NB4 (cell line): ENCODE data around the gene NDUFS6.

Experiments
- CTCF ChIP-seq: IDR thresholded peaks from one replicate; pipeline ENCODE4 v1.5.1; 2012; ENCODE audit warnings: low read depth, low read length
- MAX ChIP-seq: IDR thresholded peaks from 2 replicates; pipeline ENCODE4 v1.6.1; 2011; ENCODE audit warnings: low read depth, low read length
- MYC ChIP-seq: IDR thresholded peaks from 2 replicates; pipeline ENCODE4 v1.6.1; 2011; ENCODE audit warnings: low read depth, low read length
- POLR2A ChIP-seq: IDR thresholded peaks from 2 replicates; pipeline ENCODE4 v1.6.1; 2011; ENCODE audit warnings: mild to moderate bottlenecking; ENCODE audit not compliant: insufficient read length; ENCODE audit errors: extremely low read depth

GRCh38 chr5:1776831-1777230 is 24.4 kb upstream of the NDUFS6 start:
- no peak for TF ChIP-seq POLR2A
- TF ChIP-seq CTCF = no peak
- no peak for TF ChIP-seq MAX
- TF ChIP-seq MYC = no peak
